Heart right ventricle (tissue), 16 donors: Measurements from ENCODE around the gene MRPL4. TPM values are rescaled to one million over a fixed set of nuclear protein-coding genes. Genes with fewer than 3 reads are reported as not detected.
A peak's percentile ranks its signal among the peaks of the same experiment; 100 is the strongest.

ENCODE experiments used
- ATAC-seq, 8 donors: fragments of 200-7000 bp; cut with Tn5 transposase; one replicate each; pipeline ENCODE4 v1.9.1; 2020; ENCODE audit warnings: mild to moderate bottlenecking in 8 of 8, moderate library complexity in 8 of 8, moderate number of reproducible peaks in 1 of 8
- DNase-seq, 2 donors: peaks; one replicate each; pipeline ENCODE4 v3.0.0-alpha.2; 2020
- H3K27ac ChIP-seq, 10 donors: fragments of 200-600 bp; sonication (generic) in 2 of 10; one replicate each; pipeline versions ENCODE4 v1.5.0 to v1.8.0; 2020 to 2022; ENCODE audit warnings: mild to moderate bottlenecking in 3 of 10
- H3K27me3 ChIP-seq, 7 donors: fragments of 200-600 bp; one replicate each; pipeline ENCODE4 v1.8.0; 2021 to 2022; ENCODE audit warnings: mild to moderate bottlenecking in 2 of 7
- H3K36me3 ChIP-seq, 9 donors: fragments of 200-600 bp; sonication (generic) in 1 of 9; one replicate each; pipeline versions ENCODE4 v1.5.0 to v1.8.0; 2020 to 2022; ENCODE audit warnings: mild to moderate bottlenecking in 2 of 9
- H3K4me1 ChIP-seq, 9 donors: fragments of 200-600 bp; sonication (generic) in 1 of 9; one replicate each; pipeline versions ENCODE4 v1.5.0 to v1.8.0; 2020 to 2022; ENCODE audit warnings: mild to moderate bottlenecking in 4 of 9
- H3K4me3 ChIP-seq, 10 donors: fragments of 200-600 bp; sonication (generic) in 2 of 10; one replicate each; pipeline versions ENCODE4 v1.5.0 to v1.8.0; 2020 to 2022; ENCODE audit warnings: mild to moderate bottlenecking in 7 of 10, moderate library complexity in 2 of 10
- H3K9me3 ChIP-seq, 11 donors: fragments of 200-600 bp in 10 of 11; sonication (generic) in 2 of 11; one replicate each; pipeline versions ENCODE4 v1.5.0 to v1.8.0; 2013 to 2022; ENCODE audit warnings: mild to moderate bottlenecking in 2 of 11, control low read depth in 1 of 11, moderate library complexity in 1 of 11
- WGBS, 2 donors: extraction: QIAGEN DNeasy Blood & Tissue Kit; methylation state at CpG; one replicate each; pipeline ENCODE4 v1.1.7; 2013; ENCODE audit warnings: inconsistent platforms in 1 of 2; 5-methylcytosine and 5-hydroxymethylcytosine counted together
- intact Hi-C, 10 donors: fragments of 100-400 bp; cut with DNase I; formaldehyde crosslinking; loops; one replicate each; pipeline versions ENCODE4 v1.11.1 to v1.14.2; 2022
- polyA plus RNA-seq, 2 donors: library from polyadenylated mRNA; stranded (reverse); fragments of 200-250 nt; gene quantifications; one replicate each; pipeline ENCODE4 v1.2.3, GENCODE V29; 2013
- total RNA-seq, 10 donors: library from RNA; stranded (reverse); fragmentation: NEBNext Ultra II Directional in 3 of 10; extraction: Animal tissue kit (Norgen Biotek cat#: 25700) in 3 of 10; gene quantifications; one replicate each; pipeline versions ENCODE4 v1.2.1 to v1.2.4, GENCODE V29; 2021 to 2023
- TF ChIP-seq, protein P1 (sequence below), 9 donors: fragments of 200-600 bp; sonication (generic) in 2 of 9; IDR thresholded peaks; one replicate each; pipeline versions ENCODE4 v1.5.0 to v1.8.0; 2021 to 2022; ENCODE audit warnings: antibody characterized with exemption in 9 of 9, mild to moderate bottlenecking in 5 of 9, moderate library complexity in 1 of 9
- donor health status: Arrhythmogenic right ventricular cardiomyopathy.
- donor health status: ischemic (EF 13 %, LVEDD 7.1; RV severe dilation, severe dysfunction).
- donor health status: healthy with polysubstance abuse.
- donor health status: DM: no; HTN: yes; CAD: no.
- donor health status: DM: no; HTN: no; CAD: no.
- donor health status: ischemic (EF 25% LVEDD 6.9; RV normal size, moderate dysfunction).
- donor health status: ischemic (EF 25% LVEDD 5.7; RV mildly dilated, moderate dysfunction).
- donor health status: healthy.
- donor health status: DM: yes; HTN: yes; CAD: no.
- donor health status: Ischemic cardiomyopathy.
- donor health status: ischemic (EF 35%, LVEDD 5.7; RV mildly dilated, moderate dysfunction).
- donor health status: nonischemic (EF 11% LVEDD 7.7; RV severe dilation, severe dysfunction).
- donor health status: DM: yes; HTN: yes; CAD: no.
- donor health status: PGD.
- donor health status: ischemic (EF 29% LVEDD 5.4; RV normal size, mild dysfunction).
- donor health status: nonischemic (EF 23%, LVEDD 6.1; RV moderate dilation, normal function).

Gene MRPL4
- total and polyA plus RNA-seq, 12 donors: 29.0 to 101 (median 69.0) TPM

DNA sequence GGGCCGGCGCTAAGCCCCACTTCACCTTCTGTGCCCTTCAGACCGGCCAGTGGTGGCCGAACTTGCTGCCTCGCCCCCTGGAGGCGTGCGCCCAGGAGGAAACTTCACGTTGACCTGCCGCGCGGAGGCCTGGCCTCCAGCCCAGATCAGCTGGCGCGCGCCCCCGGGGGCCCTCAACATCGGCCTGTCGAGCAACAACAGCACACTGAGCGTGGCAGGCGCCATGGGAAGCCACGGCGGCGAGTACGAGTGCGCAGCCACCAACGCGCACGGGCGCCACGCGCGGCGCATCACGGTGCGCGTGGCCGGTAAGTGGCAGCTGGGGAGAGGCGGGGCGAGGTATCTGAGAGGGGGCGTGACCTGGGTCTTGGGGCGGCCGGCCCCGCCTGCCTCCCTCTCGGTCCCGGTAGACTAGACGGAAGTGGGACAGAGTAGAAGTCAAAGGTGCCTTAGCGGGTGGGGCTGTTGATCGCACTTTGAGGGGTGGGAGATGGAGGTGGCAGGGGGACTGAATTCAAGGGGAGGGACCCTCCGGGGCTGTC is 43.4 kb downstream of the MRPL4 start:
- TF ChIP-seq, protein P1, sequence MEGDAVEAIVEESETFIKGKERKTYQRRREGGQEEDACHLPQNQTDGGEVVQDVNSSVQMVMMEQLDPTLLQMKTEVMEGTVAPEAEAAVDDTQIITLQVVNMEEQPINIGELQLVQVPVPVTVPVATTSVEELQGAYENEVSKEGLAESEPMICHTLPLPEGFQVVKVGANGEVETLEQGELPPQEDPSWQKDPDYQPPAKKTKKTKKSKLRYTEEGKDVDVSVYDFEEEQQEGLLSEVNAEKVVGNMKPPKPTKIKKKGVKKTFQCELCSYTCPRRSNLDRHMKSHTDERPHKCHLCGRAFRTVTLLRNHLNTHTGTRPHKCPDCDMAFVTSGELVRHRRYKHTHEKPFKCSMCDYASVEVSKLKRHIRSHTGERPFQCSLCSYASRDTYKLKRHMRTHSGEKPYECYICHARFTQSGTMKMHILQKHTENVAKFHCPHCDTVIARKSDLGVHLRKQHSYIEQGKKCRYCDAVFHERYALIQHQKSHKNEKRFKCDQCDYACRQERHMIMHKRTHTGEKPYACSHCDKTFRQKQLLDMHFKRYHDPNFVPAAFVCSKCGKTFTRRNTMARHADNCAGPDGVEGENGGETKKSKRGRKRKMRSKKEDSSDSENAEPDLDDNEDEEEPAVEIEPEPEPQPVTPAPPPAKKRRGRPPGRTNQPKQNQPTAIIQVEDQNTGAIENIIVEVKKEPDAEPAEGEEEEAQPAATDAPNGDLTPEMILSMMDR (IDR thresholded peaks at IDR 0.05): peak in 4 of 9 donors; percentile 17 to 28 (median 24)
- Histone ChIP-seq H3K4me1 (peaks cover 7 to 65% (median 39%) of the 10 kb centered on the region in 9 donors), H3K9me3 (no peaks in the 10 kb centered on the region), H3K27ac (no peak overlapping the region), H3K36me3 (no peaks in the 10 kb centered on the region), H3K27me3 (peaks cover 39 to 95% (median 80%) of the 10 kb centered on the region in 7 donors), H3K4me3 (peak overlapping the region in 8 of 10 donors; percentile 12 to 45 (median 30))
- 2% methylated on average over 48 of the region's 48 CpGs for WGBS, 2 donors
- ATAC-seq: peak in 1 of 8 donors; percentile 10
- intact Hi-C loops: no loop called here
- DNase-seq: peak in 1 of 2 donors; percentile 44

DNA sequence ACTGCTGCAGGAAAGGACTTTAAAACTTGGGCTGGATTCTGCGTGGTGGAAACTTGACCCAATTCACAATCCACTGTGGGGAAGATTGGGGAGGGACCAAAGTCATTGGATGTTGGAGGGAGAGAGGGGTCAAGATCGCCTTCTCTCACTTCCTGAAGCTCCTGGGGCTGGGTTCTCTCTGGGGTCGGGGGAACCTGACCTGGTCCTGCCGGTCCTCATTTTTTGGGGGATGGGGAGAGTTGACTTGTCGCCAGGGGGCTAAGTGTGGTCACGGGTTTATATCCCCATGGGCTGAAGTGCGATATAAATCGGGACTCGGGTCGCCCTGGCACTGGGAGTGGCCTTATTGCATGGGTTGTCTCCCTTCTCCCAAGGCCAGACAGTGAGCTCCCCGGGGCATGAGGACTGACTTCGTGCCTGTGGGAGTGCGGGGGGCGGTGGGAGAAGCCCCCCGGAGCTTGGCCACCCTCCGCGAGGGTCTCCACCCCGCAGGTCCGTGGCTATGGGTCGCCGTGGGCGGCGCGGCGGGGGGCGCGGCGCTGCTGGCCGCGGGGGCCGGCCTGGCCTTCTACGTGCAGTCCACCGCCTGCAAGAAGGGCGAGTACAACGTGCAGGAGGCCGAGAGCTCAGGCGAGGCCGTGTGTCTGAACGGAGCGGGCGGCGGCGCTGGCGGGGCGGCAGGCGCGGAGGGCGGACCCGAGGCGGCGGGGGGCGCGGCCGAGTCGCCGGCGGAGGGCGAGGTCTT is 44.0 kb downstream of the MRPL4 start:
- H3K27ac ChIP-seq: no peak overlapping the region
- WGBS, 2 donors: 6 to 9% methylated on average over 50 to 58 of the region's 58 CpGs
- peak overlapping the region in 6 of 10 donors; percentile 23 to 45 (median 32) for H3K4me3 ChIP-seq
- TF ChIP-seq, protein P1 (IDR thresholded peaks at IDR 0.05): no peak
- ATAC-seq: no peak
- DNase-seq: no peak
- peaks cover 39 to 95% (median 74%) of the 10 kb centered on the region in 7 donors for H3K27me3 ChIP-seq
- H3K9me3 ChIP-seq: no peaks in the 10 kb centered on the region
- no peaks in the 10 kb centered on the region for H3K36me3 ChIP-seq
- intact Hi-C loops: no loop called here
- H3K4me1 ChIP-seq: peaks cover 3 to 60% (median 32%) of the 10 kb centered on the region in 9 donors

DNA sequence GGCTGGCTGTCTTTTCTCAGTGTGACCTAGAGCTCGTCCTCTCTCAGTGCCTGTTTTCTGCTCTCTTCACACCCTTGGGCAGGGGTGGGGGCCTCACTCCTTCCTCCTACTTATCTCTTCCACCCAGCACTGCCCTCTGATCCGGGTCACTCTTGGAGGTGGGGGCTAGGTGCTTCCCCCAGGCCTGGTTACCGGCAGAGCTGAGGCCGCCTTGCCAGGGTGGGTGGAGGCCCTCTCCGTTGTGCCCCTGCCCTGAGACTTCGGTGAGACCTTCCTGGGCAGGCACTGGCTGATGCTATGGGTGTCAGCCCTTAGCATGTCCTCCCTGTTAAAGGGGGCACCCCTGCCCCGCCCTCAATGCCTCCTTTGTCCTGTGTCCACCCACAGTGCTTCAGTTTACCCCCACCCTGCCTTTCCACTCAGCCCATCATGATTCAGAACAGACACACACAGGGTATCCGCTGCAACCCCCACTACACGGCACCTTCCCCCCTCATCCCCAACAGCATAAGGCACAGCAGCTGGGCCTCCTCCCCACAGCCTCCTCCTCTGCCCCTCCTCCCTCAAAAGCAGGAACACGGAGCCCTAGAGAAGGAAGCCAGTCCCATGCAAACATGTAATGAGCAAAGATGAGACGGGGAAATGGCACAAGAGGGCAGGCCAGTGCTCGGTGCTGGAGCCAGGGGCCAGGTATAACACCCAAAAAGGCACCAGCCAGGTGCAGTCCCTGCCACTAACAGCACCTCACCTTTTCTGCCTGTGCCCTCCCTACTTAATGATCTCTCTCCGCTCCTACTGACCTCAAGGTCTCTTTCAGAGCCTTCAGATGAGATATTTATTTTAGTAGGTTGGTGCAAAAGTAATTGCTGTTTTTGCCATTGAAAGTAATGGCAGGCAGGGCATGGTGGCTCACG is 47.8 kb downstream of the MRPL4 start:
- H3K4me3 ChIP-seq: no peak overlapping the region
- no peak overlapping the region for H3K27ac ChIP-seq
- H3K9me3 ChIP-seq: no peaks in the 10 kb centered on the region
- 43 to 45% methylated on average over 14 of the region's 14 CpGs for WGBS, 2 donors
- ATAC-seq (peak in 7 of 8 donors; percentile 19 to 46 (median 33)), DNase-seq (no peak)
- TF ChIP-seq, protein P1 (IDR thresholded peaks at IDR 0.05): no peak
- intact Hi-C loops: no loop called here
- peaks cover 0 to 31% (median 14%) of the 10 kb centered on the region in 9 donors for H3K4me1 ChIP-seq
- H3K36me3 ChIP-seq: no peaks in the 10 kb centered on the region
- peaks cover 11 to 65% (median 36%) of the 10 kb centered on the region in 7 donors for H3K27me3 ChIP-seq
